GM19438 (cell line): ENCODE results near the gene TMBIM1.

Experiments used
- ATAC-seq: cut with Tn5 transposase; IDR thresholded peaks from one replicate; pipeline ENCODE4 v1.9.1; 2021; ENCODE audit warnings: low read depth; ENCODE audit not compliant: unreplicated experiment

Gene TMBIM1

GRCh38 chr2:218294430-218295022 is 2.2 kb upstream of the TMBIM1 start:
- ATAC-seq = no peak

- no peak for ATAC-seq
Observed at GRCh38 chr2:218293715-218294429, 1.6 kb upstream of the TMBIM1 start.

GRCh38 chr2:218291318-218292047 is 820 bp downstream of the TMBIM1 start:
- ATAC-seq = no peak

- peak; percentile 55 for ATAC-seq
Observed at GRCh38 chr2:218290316-218291261, 1.7 kb downstream of the TMBIM1 start.

- no peak for ATAC-seq
Observed at GRCh38 chr2:218289639-218290315, 2.5 kb downstream of the TMBIM1 start.

- peak; percentile 52 for ATAC-seq
Observed at GRCh38 chr2:218286570-218287459, 5.5 kb downstream of the TMBIM1 start.

GRCh38 chr2:218285604-218286003 is 6.7 kb downstream of the TMBIM1 start:
- ATAC-seq = no peak

GRCh38 chr2:218284106-218284811 is 8.0 kb downstream of the TMBIM1 start:
- no peak for ATAC-seq

GRCh38 chr2:218282173-218282991 is 9.9 kb downstream of the TMBIM1 start:
- no peak for ATAC-seq

- no peak for ATAC-seq
Observed at GRCh38 chr2:218281449-218281848, 10.9 kb downstream of the TMBIM1 start.

GRCh38 chr2:218280260-218280870 is 11.9 kb downstream of the TMBIM1 start:
- ATAC-seq = no peak

- no peak for ATAC-seq
Observed at GRCh38 chr2:218278531-218279360, 13.6 kb downstream of the TMBIM1 start.

GRCh38 chr2:218277921-218278320 is 14.4 kb downstream of the TMBIM1 start:
- ATAC-seq = no peak

- no peak for ATAC-seq
Observed at GRCh38 chr2:218276986-218277755, 15.1 kb downstream of the TMBIM1 start.

- ATAC-seq = no peak
Observed at GRCh38 chr2:218275371-218276072, 16.8 kb downstream of the TMBIM1 start.
